ENCODE data around the gene C1orf174.

Gene C1orf174

GRCh38 chr1:3931007-3931912, 31.2 kb upstream of the C1orf174 start:
- H3K4me3 ChIP-seq (ENCODE audit: low read depth, low read length), result no peak overlapping the region
- TF ChIP-seq, protein P1, sequence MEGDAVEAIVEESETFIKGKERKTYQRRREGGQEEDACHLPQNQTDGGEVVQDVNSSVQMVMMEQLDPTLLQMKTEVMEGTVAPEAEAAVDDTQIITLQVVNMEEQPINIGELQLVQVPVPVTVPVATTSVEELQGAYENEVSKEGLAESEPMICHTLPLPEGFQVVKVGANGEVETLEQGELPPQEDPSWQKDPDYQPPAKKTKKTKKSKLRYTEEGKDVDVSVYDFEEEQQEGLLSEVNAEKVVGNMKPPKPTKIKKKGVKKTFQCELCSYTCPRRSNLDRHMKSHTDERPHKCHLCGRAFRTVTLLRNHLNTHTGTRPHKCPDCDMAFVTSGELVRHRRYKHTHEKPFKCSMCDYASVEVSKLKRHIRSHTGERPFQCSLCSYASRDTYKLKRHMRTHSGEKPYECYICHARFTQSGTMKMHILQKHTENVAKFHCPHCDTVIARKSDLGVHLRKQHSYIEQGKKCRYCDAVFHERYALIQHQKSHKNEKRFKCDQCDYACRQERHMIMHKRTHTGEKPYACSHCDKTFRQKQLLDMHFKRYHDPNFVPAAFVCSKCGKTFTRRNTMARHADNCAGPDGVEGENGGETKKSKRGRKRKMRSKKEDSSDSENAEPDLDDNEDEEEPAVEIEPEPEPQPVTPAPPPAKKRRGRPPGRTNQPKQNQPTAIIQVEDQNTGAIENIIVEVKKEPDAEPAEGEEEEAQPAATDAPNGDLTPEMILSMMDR (IDR thresholded peaks at IDR 0.05; ENCODE audit: insufficient read depth, low read depth, low read length, missing control alignments), result no peak
- DNase-seq (ENCODE audit: low read depth), result no peak

GRCh38 chr1:3930301-3931006, 30.4 kb upstream of the C1orf174 start:
- TF ChIP-seq, protein P1 (IDR thresholded peaks at IDR 0.05; ENCODE audit: insufficient read depth, low read depth, low read length, missing control alignments), result no peak
- DNase-seq (ENCODE audit: low read depth), result no peak
- no peak overlapping the region for H3K4me3 ChIP-seq (ENCODE audit: low read depth, low read length)

DNA sequence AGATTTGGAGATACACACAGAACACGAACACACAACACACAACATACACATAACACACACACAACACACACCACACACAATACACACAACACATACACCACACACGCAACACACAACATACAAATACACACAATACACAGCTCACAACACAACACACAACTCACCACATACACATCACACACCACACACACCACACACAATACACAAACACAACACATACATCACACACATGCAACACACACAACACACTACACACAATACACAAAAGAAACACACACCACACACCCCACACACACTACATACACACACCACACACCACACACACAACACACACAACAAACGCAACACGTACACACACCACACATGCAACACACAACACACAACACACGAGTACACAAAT, 29.1 kb upstream of the C1orf174 start:
- no peak for DNase-seq (ENCODE audit: low read depth)
- TF ChIP-seq, protein P1 (IDR thresholded peaks at IDR 0.05; ENCODE audit: insufficient read depth, low read depth, low read length, missing control alignments), result no peak
- no peak overlapping the region for H3K4me3 ChIP-seq (ENCODE audit: low read depth, low read length)

DNA sequence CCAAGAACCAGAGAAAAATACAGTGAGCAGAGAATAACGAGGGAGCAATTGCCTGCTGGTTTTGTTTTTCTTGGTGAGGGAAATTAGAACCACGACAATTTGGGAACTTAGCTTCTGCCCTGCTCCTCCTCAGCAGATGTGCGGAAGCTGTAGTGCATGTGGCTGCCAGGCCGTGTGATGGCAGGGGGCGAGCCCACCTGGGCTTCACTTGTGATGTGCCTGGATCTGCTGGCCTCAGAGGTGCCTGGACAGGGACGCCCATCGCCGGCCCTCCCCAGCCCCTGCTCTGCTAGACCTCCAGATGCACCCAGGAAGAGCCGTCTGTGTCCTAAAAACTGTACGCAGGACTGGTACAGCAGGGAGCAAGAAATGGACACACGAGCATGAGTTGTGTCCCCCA, 28.5 kb upstream of the C1orf174 start:
- no peak overlapping the region for H3K4me3 ChIP-seq (ENCODE audit: low read depth, low read length)
- DNase-seq (ENCODE audit: low read depth), result no peak
- TF ChIP-seq, protein P1 (IDR thresholded peaks at IDR 0.05; ENCODE audit: insufficient read depth, low read depth, low read length, missing control alignments), result no peak

- no peak overlapping the region for H3K4me3 ChIP-seq (ENCODE audit: low read depth, low read length)
- no peak for DNase-seq (ENCODE audit: low read depth)
- TF ChIP-seq, protein P1 (IDR thresholded peaks at IDR 0.05; ENCODE audit: insufficient read depth, low read depth, low read length, missing control alignments), result no peak
Measured at GRCh38 chr1:3926956-3927355, 26.9 kb upstream of the C1orf174 start.

DNA sequence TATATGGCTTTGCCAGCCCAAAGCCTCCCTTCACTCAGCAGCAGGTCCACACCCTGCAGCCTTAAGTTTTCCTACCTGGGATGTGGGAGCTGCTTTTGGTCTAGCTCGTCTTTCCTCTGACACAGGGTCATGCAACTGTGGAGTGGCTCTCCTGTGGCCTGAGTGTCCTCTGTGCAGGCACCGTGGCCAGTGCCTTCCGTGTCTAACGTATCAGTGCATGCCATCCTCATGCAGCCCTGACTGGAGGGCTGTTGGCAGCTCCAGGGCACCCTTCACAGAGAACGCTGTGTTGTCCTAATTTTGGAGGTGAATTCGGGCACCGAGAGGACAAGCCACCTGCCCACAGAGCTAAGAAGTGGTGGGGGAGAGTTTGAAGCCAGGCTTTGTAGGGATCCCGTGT, 25.7 kb upstream of the C1orf174 start:
- H3K4me3 ChIP-seq (ENCODE audit: low read depth, low read length), result no peak overlapping the region
- TF ChIP-seq, protein P1 (IDR thresholded peaks at IDR 0.05; ENCODE audit: insufficient read depth, low read depth, low read length, missing control alignments), result no peak
- no peak for DNase-seq (ENCODE audit: low read depth)
